ENCODE results near the gene ABLIM3. TPM values are rescaled to one million over a fixed set of nuclear protein-coding genes. Genes with fewer than 3 reads are reported as not detected.

The ABLIM3 gene
- polyA plus RNA-seq, 1 of the 3 experiments (the other 2 are of a cell fraction), result 5.9 TPM

DNA sequence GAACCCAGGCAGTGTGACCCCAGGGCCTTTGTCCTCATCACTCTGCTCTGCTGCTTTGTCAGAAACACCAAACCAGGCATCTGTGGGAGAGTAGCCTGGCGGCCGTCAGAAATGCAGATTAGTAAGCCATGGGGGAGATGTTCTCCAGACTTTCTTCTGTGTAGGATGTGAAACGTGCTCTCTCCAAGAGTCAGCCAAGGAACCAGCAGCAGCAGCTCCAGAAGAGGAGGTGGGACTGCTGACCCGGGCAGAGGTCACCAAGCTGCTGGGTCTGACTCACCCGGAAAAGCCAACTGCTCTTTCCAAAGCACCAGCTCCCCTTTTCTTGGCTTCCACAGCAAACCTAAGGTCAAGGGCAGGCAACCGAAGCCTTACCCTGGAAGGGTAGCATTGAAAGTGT lies 14.4 kb upstream of the ABLIM3 start:
- H3K36me3 ChIP-seq (replicated peaks in 1 of 2; ENCODE audit: control insufficient read depth in 1 of 2, insufficient read depth in 2 of 2, low read length in 1 of 2), result no peaks in the 10 kb centered on the region
- 75% methylated on average over 4 of the region's 6 CpGs for WGBS (ENCODE audit: low lambda C conversion rate)
- TF ChIP-seq, protein P1, sequence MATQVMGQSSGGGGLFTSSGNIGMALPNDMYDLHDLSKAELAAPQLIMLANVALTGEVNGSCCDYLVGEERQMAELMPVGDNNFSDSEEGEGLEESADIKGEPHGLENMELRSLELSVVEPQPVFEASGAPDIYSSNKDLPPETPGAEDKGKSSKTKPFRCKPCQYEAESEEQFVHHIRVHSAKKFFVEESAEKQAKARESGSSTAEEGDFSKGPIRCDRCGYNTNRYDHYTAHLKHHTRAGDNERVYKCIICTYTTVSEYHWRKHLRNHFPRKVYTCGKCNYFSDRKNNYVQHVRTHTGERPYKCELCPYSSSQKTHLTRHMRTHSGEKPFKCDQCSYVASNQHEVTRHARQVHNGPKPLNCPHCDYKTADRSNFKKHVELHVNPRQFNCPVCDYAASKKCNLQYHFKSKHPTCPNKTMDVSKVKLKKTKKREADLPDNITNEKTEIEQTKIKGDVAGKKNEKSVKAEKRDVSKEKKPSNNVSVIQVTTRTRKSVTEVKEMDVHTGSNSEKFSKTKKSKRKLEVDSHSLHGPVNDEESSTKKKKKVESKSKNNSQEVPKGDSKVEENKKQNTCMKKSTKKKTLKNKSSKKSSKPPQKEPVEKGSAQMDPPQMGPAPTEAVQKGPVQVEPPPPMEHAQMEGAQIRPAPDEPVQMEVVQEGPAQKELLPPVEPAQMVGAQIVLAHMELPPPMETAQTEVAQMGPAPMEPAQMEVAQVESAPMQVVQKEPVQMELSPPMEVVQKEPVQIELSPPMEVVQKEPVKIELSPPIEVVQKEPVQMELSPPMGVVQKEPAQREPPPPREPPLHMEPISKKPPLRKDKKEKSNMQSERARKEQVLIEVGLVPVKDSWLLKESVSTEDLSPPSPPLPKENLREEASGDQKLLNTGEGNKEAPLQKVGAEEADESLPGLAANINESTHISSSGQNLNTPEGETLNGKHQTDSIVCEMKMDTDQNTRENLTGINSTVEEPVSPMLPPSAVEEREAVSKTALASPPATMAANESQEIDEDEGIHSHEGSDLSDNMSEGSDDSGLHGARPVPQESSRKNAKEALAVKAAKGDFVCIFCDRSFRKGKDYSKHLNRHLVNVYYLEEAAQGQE (IDR thresholded peaks at IDR 0.05; ENCODE audit: low read depth, low read length), result no peak
- TF ChIP-seq FOXM1 (IDR thresholded peaks at IDR 0.05; ENCODE audit: low read depth) (no peak), FOSL2 (IDR thresholded peaks at IDR 0.05; ENCODE audit: borderline replicate concordance, low read depth) (no peak), TCF12 (IDR thresholded peaks at IDR 0.05) (no peak), GABPA (IDR thresholded peaks at IDR 0.05; ENCODE audit: low read depth) (no peak)
- H3K9ac ChIP-seq, result no peak overlapping the region
- no peaks in the 10 kb centered on the region for H3K9me3 ChIP-seq
- H3K4me3 ChIP-seq (ENCODE audit: low read depth in 2 of 2, low read length in 1 of 2), result no peak overlapping the region
- no peaks in the 10 kb centered on the region for H3K27me3 ChIP-seq (ENCODE audit: insufficient read depth)
- H3K4me2 ChIP-seq, result no peak overlapping the region
- ChIA-PET POLR2A (no interaction called here), CTCF (interaction anchor here (0.6 to 2.0 kb wide), 14 partner anchors 8 to 396 kb away, joined by 3 to 18 read pairs (median 3); partner anchors contain the start of gene ABLIM3)
- no peak overlapping the region for H2AFZ ChIP-seq (ENCODE audit: low read depth)
- no peak overlapping the region for H3K27ac ChIP-seq (ENCODE audit: low read depth in 2 of 2, low read length in 1 of 2)
- no peak for DNase-seq
- H3K79me2 ChIP-seq (ENCODE audit: insufficient read depth), result no peaks in the 10 kb centered on the region
- H3F3A ChIP-seq (replicated peaks; ENCODE audit: insufficient read depth), result peaks cover 17% of the 10 kb centered on the region
- H3K4me1 ChIP-seq (ENCODE audit: control insufficient read depth in 1 of 2, insufficient read depth in 2 of 2, low read depth in 1 of 2, low read length in 1 of 2), result no peaks in the 10 kb centered on the region
- H4K20me1 ChIP-seq (ENCODE audit: insufficient read depth), result no peaks in the 10 kb centered on the region
- H3K9me2 ChIP-seq, result no peaks in the 10 kb centered on the region

DNA sequence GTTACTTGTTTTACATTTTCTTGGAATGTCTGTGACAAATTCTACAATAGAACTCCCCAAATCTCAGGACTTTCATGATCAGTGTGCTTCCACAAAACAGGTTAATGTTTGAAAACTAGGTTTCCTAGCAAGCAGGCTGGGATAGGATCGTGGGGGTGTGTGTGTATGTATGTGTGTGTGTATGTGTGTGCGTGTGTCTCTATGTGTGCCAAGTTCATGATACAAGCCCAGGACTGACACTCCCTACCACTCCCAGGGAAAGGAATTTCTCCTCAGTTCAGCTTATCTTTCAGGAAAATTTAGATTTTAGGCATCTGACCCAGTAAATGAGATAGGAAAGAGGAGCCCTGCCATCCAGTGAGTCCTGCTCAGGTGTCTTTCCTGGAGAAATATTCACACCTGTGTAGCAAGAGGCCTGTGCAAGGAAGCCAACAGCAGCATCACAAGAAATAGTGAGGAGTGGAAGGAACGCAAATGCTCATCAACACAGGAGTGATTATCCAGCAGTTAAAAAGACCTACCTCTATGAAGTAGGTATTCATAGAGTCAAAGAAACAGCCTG lies 13.8 kb upstream of the ABLIM3 start:
- Histone ChIP-seq H3K9me2 (no peaks in the 10 kb centered on the region), H3F3A (replicated peaks; ENCODE audit: insufficient read depth) (peaks cover 17% of the 10 kb centered on the region), H3K27me3 (ENCODE audit: insufficient read depth) (no peaks in the 10 kb centered on the region), H3K4me3 (ENCODE audit: low read depth in 2 of 2, low read length in 1 of 2) (no peak overlapping the region), H3K4me1 (ENCODE audit: control insufficient read depth in 1 of 2, insufficient read depth in 2 of 2, low read depth in 1 of 2, low read length in 1 of 2) (no peaks in the 10 kb centered on the region), H3K4me2 (no peak overlapping the region), H3K9ac (no peak overlapping the region), H3K36me3 (replicated peaks in 1 of 2; ENCODE audit: control insufficient read depth in 1 of 2, insufficient read depth in 2 of 2, low read length in 1 of 2) (no peaks in the 10 kb centered on the region), H4K20me1 (ENCODE audit: insufficient read depth) (no peaks in the 10 kb centered on the region), H3K9me3 (no peaks in the 10 kb centered on the region), H2AFZ (ENCODE audit: low read depth) (no peak overlapping the region), H3K27ac (ENCODE audit: low read depth in 2 of 2, low read length in 1 of 2) (no peak overlapping the region), H3K79me2 (ENCODE audit: insufficient read depth) (no peaks in the 10 kb centered on the region)
- TF ChIP-seq SMC3 (IDR thresholded peaks at IDR 0.05; ENCODE audit: low read depth, low read length) (no peak), NFIC (IDR thresholded peaks at IDR 0.05; ENCODE audit: borderline replicate concordance) (no peak), RXRA (IDR thresholded peaks at IDR 0.05; ENCODE audit: borderline replicate concordance, low read depth) (no peak), CHD2 (IDR thresholded peaks at IDR 0.05; ENCODE audit: low read length, partially characterized antibody) (no peak), GATA2 (CRISPR knock-in tag; IDR thresholded peaks at IDR 0.05) (no peak), JUND (IDR thresholded peaks at IDR 0.05) (no peak), TCF12 (IDR thresholded peaks at IDR 0.05) (no peak), MEF2A (IDR thresholded peaks at IDR 0.05; ENCODE audit: borderline replicate concordance, low read depth) (no peak), FOXM1 (IDR thresholded peaks at IDR 0.05; ENCODE audit: low read depth) (no peak), EZH2phosphoT487 (IDR thresholded peaks at IDR 0.05; ENCODE audit: borderline replicate concordance, low read depth) (no peak)
- TF ChIP-seq, protein P1 (IDR thresholded peaks at IDR 0.05; ENCODE audit: low read depth, low read length), result no peak
- ChIA-PET POLR2A (no interaction called here), CTCF (interaction anchor here (0.6 to 1.8 kb wide), 9 partner anchors 8 to 173 kb away, joined by 3 to 18 read pairs (median 3); partner anchors contain the start of gene ABLIM3)
- WGBS (ENCODE audit: low lambda C conversion rate), result 68% methylated on average over 3 of the region's 3 CpGs
- no peak for DNase-seq
